Tibial artery (tissue), 4 donors: ENCODE results near the gene MT1G.

ENCODE experiments used
- DNase-seq, 2 donors: peaks; one replicate each; pipeline ENCODE4 v3.0.0-alpha.2; 2019
- H3K27ac ChIP-seq, 2 donors: fragments of 200-600 bp; sonication (generic) in 1 of 2; 1 replicate in 1 of 2; 2 replicates in 1 of 2; pipeline ENCODE4 v1.5.1; 2018 to 2019; ENCODE audit warnings: mild to moderate bottlenecking in 1 of 2
- H3K27me3 ChIP-seq, 2 donors: fragments of 200-600 bp; sonication (generic) in 1 of 2; one replicate each; pipeline versions ENCODE4 v1.5.1 to v1.6.0; 2016 to 2019
- H3K36me3 ChIP-seq, 3 donors: fragments of 200-600 bp; sonication (generic) in 2 of 3; one replicate each; pipeline ENCODE4 v1.5.1; 2016 to 2019; ENCODE audit warnings: mild to moderate bottlenecking in 2 of 3
- H3K4me1 ChIP-seq, 4 donors: fragments of 200-600 bp; sonication (generic) in 2 of 4; 1 replicate in 3 of 4; 2 replicates in 1 of 4; pipeline ENCODE4 v1.5.1; 2016 to 2019
- H3K4me3 ChIP-seq, 2 donors: fragments of 200-600 bp; sonication (generic) in 1 of 2; 1 replicate in 1 of 2; 2 replicates in 1 of 2; pipeline ENCODE4 v1.5.1; 2018 to 2019; ENCODE audit warnings: mild to moderate bottlenecking in 2 of 2
- H3K9me3 ChIP-seq, 3 donors: fragments of 200-600 bp; sonication (generic) in 1 of 3; one replicate each; pipeline ENCODE4 v1.5.1; 2016 to 2019
- CTCF ChIP-seq, 2 experiments: fragments of 200-600 bp in 1 of 2; fragments of 450-650 bp in 1 of 2; IDR thresholded peaks; one replicate each; pipeline ENCODE4 v1.5.1; 2017 to 2019; ENCODE audit warnings: antibody characterized with exemption in 2 of 2, mild to moderate bottlenecking in 1 of 2, moderate library complexity in 1 of 2
- intact Hi-C: fragments of 100-400 bp; cut with DNase I; formaldehyde crosslinking; loops from one replicate; pipeline ENCODE4 v1.15.0; 2023; ENCODE audit warnings: low total_unique reads

Gene MT1G

DNA sequence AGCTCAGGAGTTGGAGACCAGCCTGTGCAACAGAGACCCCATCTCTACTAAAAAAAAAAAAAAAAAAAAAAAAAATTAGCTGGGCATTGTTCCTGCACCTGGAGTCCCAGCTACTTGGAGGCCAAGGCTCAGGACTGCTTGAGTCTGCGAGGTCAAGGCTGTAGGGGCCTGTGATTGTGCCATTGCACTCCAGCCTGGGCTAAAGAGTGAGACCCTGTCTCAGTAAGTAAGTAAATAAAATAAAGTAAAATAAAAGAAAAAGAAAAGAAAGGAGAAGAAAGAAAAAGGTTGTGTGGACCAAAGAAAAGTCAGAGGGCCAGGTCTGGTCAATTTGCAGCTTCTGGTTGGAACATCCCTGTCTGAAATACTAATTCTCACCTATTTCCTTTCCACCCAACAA, 32.8 kb upstream of the MT1G start:
- Histone ChIP-seq H3K4me1 (peaks cover 0 to 4% (median 0%) of the 10 kb centered on the region in 4 donors), H3K27me3 (no peaks in the 10 kb centered on the region), H3K36me3 (no peaks in the 10 kb centered on the region), H3K4me3 (no peak overlapping the region), H3K27ac (no peak overlapping the region), H3K9me3 (peaks cover 0 to 4% (median 0%) of the 10 kb centered on the region in 3 donors)
- intact Hi-C loops = loop anchor here (5.0 kb wide), 4 partner anchors 33 to 183 kb away; partner anchors contain the start of genes MT1G and MT1H
- no peak for DNase-seq
- no peak for TF ChIP-seq CTCF (IDR thresholded peaks at IDR 0.05)

DNA sequence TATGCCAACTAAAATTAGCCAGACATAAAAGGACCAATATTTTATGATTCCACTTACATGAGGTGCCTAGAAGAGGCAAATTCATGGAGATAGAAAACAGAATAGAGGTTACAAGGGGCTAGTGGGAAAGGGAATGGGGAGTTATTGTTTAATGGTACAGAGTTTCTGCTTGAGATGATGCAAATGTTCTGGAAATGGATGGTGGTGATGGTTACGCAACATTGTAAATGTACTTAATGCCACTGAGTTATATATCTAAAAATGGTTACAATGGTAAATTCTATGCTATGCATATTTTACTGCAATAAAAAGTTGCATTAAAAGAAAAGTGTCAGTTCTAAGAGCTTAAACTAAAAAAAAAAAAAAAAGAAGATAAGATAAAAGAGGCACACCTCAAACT, 32.3 kb upstream of the MT1G start:
- Histone ChIP-seq H3K4me3 (no peak overlapping the region), H3K27me3 (peaks cover 0 to under 1% of the 10 kb centered on the region in 2 donors), H3K36me3 (no peaks in the 10 kb centered on the region), H3K9me3 (peaks cover 0 to 4% (median 0%) of the 10 kb centered on the region in 3 donors), H3K27ac (no peak overlapping the region), H3K4me1 (peaks cover 0 to 4% (median 0%) of the 10 kb centered on the region in 4 donors)
- intact Hi-C loops = loop anchor here (5.0 kb wide), 4 partner anchors 33 to 183 kb away; partner anchors contain the start of genes MT1G and MT1H
- TF ChIP-seq CTCF (IDR thresholded peaks at IDR 0.05) = no peak
- no peak for DNase-seq

GRCh38 chr16:56697456-56698155, 29.7 kb upstream of the MT1G start:
- no peak for DNase-seq
- H3K27ac ChIP-seq = no peak overlapping the region
- H3K36me3 ChIP-seq = no peaks in the 10 kb centered on the region
- no peak overlapping the region for H3K4me3 ChIP-seq
- H3K4me1 ChIP-seq = peaks cover 0 to 4% (median 0%) of the 10 kb centered on the region in 4 donors
- peaks cover 0 to 3% of the 10 kb centered on the region in 2 donors for H3K27me3 ChIP-seq
- TF ChIP-seq CTCF (IDR thresholded peaks at IDR 0.05) = no peak
- peaks cover 0 to 4% (median 0%) of the 10 kb centered on the region in 3 donors for H3K9me3 ChIP-seq
- intact Hi-C loops = no loop called here

DNA sequence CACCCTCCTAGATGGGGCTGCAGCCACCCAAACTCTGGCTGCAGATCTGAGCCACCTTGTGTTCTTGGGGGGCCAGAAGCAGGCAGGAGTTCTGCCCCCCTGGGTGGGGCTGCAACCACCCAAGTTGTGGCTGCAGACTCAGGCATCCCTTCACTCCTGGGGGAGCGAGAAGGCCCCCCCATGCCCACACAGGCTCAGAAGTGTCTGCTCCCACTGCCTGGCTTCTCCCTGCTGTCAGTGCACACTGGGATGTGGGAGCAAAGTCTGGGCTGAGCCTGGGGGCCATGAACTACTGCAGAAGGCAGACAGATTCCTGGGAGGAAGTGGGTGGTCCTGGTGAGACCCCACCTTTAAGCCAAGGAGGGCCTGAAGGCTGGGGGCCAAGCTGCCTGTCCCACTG, 27.4 kb upstream of the MT1G start:
- H3K27me3 ChIP-seq = peaks cover 0 to 3% of the 10 kb centered on the region in 2 donors
- DNase-seq = no peak
- H3K4me1 ChIP-seq = no peaks in the 10 kb centered on the region
- H3K4me3 ChIP-seq = no peak overlapping the region
- no peak for TF ChIP-seq CTCF (IDR thresholded peaks at IDR 0.05)
- intact Hi-C loops = no loop called here
- H3K27ac ChIP-seq = no peak overlapping the region
- no peaks in the 10 kb centered on the region for H3K36me3 ChIP-seq
- H3K9me3 ChIP-seq = peaks cover 0 to 4% (median 0%) of the 10 kb centered on the region in 3 donors

DNA sequence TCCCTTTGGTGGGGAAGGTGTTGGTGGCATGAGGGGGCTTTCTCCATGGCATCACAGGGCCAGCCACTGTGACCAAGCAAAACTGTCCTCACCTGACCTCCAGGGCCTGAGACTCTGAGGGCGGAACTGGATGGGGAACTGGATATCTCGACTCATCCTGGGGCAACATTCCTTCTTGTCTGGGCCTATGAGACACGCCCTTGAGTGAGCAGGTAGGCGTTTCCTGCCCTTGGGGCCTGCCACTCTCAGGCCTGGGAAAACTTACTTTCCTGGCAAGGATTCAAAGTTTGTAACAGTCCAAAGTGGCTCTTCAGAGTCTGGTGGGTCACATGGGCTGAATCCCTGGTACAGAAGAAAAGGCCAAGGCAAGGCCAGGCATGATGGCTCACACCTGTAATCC, 24.0 kb upstream of the MT1G start:
- intact Hi-C loops = no loop called here
- Histone ChIP-seq H3K36me3 (peaks cover 0 to 2% (median 0%) of the 10 kb centered on the region in 3 donors), H3K4me1 (no peaks in the 10 kb centered on the region), H3K27me3 (peaks cover 0 to 3% of the 10 kb centered on the region in 2 donors), H3K9me3 (peaks cover 0 to 4% (median 0%) of the 10 kb centered on the region in 3 donors), H3K4me3 (no peak overlapping the region), H3K27ac (no peak overlapping the region)
- DNase-seq = no peak
- no peak for TF ChIP-seq CTCF (IDR thresholded peaks at IDR 0.05)
